Stimulated activated naive CD4-positive, alpha-beta T cell treated with Interleukin-2 at 50 U/mL for 16 hours (primary cell): ENCODE data around the gene PTGES2.
"Not testable (repeated sequence)": the region's sequence is repeated elsewhere in the genome, so short reads cannot be mapped to it uniquely, and the experiment has no call there.

Source experiments
- DNase-seq: peaks from one replicate; lab custom pipeline; 2025; lab: John Stamatoyannopoulos, UW

PTGES2 gene

GRCh38 chr9:128088253-128088945, 39.1 kb downstream of the PTGES2 start:
- DNase-seq = no peak

GRCh38 chr9:128087262-128087661, 40.3 kb downstream of the PTGES2 start:
- DNase-seq = no peak

- no peak for DNase-seq
Observed at GRCh38 chr9:128085943-128086342, 41.6 kb downstream of the PTGES2 start.

GRCh38 chr9:128084746-128085145, 42.8 kb downstream of the PTGES2 start:
- DNase-seq = no peak

GRCh38 chr9:128082151-128082550, 45.4 kb downstream of the PTGES2 start:
- DNase-seq = no peak

GRCh38 chr9:128081056-128081455, 46.5 kb downstream of the PTGES2 start:
- DNase-seq = no peak

GRCh38 chr9:128080206-128080605, 47.3 kb downstream of the PTGES2 start:
- no peak for DNase-seq

- DNase-seq = no peak
Observed at GRCh38 chr9:128078504-128079434, 48.8 kb downstream of the PTGES2 start.

GRCh38 chr9:128077847-128078503, 49.6 kb downstream of the PTGES2 start:
- DNase-seq = no peak

GRCh38 chr9:128073253-128073886, 54.2 kb downstream of the PTGES2 start:
- DNase-seq = no peak

GRCh38 chr9:128072144-128073021, 55.1 kb downstream of the PTGES2 start:
- DNase-seq = peak; percentile 42

- DNase-seq = not testable (repeated sequence)
Observed at GRCh38 chr9:128071475-128071874, 56.1 kb downstream of the PTGES2 start.

- no peak for DNase-seq
Observed at GRCh38 chr9:128070874-128071273, 56.7 kb downstream of the PTGES2 start.
